Epithelial cell of esophagus (primary cell): ENCODE results near the gene ATAD2B.

ENCODE experiments used
- DNase-seq: peaks from one replicate; pipeline ENCODE4 v3.0.0; 2010; ENCODE audit warnings: low read depth
- H3K4me3 ChIP-seq: 2 replicates; pipeline ENCODE4 v1.5.1; 2011; ENCODE audit warnings: mild to moderate bottlenecking, low read length, control low read depth
- TF ChIP-seq, protein P1 (sequence below): IDR thresholded peaks from 2 replicates; pipeline ENCODE4 v1.5.1; 2011; ENCODE audit warnings: low read depth, mild to moderate bottlenecking, low read length, control low read depth, inconsistent platforms; ENCODE audit not compliant: insufficient read depth; ENCODE audit errors: missing control alignments

The ATAD2B gene

DNA sequence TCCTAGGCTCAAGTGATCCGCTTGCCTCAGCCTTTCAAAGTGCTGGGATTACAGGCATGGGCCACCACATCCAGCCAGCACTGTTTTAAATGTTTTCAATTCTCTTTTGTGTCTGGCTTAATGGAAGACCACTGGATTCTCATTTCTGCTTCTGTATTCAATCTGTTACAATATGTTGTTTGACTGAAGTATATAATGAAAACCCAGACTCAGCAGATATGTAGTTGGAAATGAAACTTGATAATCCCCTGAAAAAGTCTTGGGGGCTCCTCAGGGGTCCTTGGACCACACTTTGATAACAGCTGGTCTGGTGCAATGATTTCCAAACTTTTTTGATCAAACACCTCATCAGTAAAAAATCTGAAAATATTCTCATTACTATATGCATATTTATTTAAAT, 132.7 kb downstream of the ATAD2B start:
- TF ChIP-seq, protein P1, sequence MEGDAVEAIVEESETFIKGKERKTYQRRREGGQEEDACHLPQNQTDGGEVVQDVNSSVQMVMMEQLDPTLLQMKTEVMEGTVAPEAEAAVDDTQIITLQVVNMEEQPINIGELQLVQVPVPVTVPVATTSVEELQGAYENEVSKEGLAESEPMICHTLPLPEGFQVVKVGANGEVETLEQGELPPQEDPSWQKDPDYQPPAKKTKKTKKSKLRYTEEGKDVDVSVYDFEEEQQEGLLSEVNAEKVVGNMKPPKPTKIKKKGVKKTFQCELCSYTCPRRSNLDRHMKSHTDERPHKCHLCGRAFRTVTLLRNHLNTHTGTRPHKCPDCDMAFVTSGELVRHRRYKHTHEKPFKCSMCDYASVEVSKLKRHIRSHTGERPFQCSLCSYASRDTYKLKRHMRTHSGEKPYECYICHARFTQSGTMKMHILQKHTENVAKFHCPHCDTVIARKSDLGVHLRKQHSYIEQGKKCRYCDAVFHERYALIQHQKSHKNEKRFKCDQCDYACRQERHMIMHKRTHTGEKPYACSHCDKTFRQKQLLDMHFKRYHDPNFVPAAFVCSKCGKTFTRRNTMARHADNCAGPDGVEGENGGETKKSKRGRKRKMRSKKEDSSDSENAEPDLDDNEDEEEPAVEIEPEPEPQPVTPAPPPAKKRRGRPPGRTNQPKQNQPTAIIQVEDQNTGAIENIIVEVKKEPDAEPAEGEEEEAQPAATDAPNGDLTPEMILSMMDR, result no peak
- no peak for DNase-seq
- no peak overlapping the region for H3K4me3 ChIP-seq

GRCh38 chr2:23793476-23793875, 133.4 kb downstream of the ATAD2B start:
- DNase-seq, result no peak
- no peak overlapping the region for H3K4me3 ChIP-seq
- TF ChIP-seq, protein P1, result no peak

- DNase-seq, result peak; percentile 24
- H3K4me3 ChIP-seq, result no peak overlapping the region
- TF ChIP-seq, protein P1, result no peak
Measured at GRCh38 chr2:23791030-23791429, 135.9 kb downstream of the ATAD2B start.

- peak; percentile 72 for DNase-seq
- H3K4me3 ChIP-seq, result no peak overlapping the region
- TF ChIP-seq, protein P1, result no peak
Measured at GRCh38 chr2:23789012-23789411, 137.9 kb downstream of the ATAD2B start.

DNA sequence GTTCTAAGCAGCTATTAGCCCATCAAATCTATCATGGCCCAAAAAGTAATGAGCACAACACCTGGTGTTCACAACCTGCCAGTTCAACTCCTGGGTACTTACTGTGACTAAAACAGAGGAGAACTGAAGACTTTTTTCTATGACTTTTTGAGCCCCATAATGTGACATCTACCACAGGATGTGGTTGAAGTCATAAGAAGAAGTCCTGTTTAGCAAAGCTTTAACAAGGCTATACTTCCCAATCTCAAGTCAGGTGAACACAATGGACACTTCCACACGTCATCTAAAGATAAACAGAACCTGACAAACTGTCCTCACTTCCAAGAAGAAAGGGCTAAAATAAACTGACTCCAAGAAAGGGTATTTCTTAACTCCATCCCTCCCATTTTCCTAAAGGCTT, 138.8 kb downstream of the ATAD2B start:
- no peak for DNase-seq
- no peak overlapping the region for H3K4me3 ChIP-seq
- TF ChIP-seq, protein P1, result no peak

GRCh38 chr2:23784971-23785370, 142.0 kb downstream of the ATAD2B start:
- TF ChIP-seq, protein P1, result no peak
- peak; percentile 27 for DNase-seq
- no peak overlapping the region for H3K4me3 ChIP-seq

GRCh38 chr2:23782646-23783045, 144.3 kb downstream of the ATAD2B start:
- no peak for DNase-seq
- TF ChIP-seq, protein P1, result no peak
- H3K4me3 ChIP-seq, result no peak overlapping the region
